ENCODE results near the gene SKI.

DNA sequence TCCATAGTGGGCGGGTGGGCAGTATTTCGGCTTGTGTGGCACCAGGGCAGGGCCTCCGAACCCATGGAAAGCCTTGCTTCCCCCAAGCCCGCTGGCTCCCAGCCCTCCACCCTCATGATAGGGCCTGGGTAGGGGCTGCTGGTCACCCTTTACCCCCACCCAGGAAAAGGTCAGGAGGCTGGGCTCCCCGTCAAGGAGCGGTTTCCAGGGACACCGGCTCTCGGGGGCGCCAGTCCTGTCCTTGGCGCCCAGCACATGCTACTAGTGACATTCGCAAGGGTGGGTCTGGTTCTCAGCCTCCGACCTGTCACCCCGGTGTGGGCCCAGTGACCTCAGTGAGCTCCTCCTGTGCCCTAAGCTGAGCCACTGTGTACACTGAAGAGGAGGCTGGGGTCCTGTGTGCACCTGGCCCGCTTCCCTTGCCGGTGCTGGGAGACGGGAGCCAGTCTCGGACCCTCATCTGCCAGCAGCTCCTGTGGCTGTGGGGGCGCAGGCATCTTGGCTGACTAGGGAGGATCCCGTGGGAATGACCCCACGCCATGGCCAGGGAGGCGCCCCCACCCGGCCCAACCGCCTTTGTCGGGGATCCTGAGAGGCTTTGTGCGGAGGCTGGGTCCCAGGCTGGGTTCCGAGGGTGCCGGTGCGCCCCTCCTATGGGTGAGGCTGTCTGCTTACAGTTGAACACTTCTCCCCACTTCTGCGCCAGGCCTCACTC is 54.6 kb downstream of the SKI start:
- TF ChIP-seq POLR2AphosphoS5 (IDR thresholded peaks at IDR 0.05): no peak
- TF ChIP-seq, protein P1, sequence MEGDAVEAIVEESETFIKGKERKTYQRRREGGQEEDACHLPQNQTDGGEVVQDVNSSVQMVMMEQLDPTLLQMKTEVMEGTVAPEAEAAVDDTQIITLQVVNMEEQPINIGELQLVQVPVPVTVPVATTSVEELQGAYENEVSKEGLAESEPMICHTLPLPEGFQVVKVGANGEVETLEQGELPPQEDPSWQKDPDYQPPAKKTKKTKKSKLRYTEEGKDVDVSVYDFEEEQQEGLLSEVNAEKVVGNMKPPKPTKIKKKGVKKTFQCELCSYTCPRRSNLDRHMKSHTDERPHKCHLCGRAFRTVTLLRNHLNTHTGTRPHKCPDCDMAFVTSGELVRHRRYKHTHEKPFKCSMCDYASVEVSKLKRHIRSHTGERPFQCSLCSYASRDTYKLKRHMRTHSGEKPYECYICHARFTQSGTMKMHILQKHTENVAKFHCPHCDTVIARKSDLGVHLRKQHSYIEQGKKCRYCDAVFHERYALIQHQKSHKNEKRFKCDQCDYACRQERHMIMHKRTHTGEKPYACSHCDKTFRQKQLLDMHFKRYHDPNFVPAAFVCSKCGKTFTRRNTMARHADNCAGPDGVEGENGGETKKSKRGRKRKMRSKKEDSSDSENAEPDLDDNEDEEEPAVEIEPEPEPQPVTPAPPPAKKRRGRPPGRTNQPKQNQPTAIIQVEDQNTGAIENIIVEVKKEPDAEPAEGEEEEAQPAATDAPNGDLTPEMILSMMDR (IDR thresholded peaks at IDR 0.05): no peak
